Fibroblast of the aortic adventitia (primary cell): ENCODE results near the gene PHF2. TPM values are rescaled to one million over a fixed set of nuclear protein-coding genes. Genes with fewer than 3 reads are reported as not detected.

Experiments
- DNase-seq: peaks from one replicate; pipeline ENCODE4 v3.0.0-alpha.2; 2010; ENCODE audit warnings: low read depth
- H3K4me3 ChIP-seq: 2 replicates; pipeline ENCODE4 v1.5.1; 2011; ENCODE audit warnings: low read depth, mild to moderate bottlenecking, control low read depth, low read length, moderate library complexity
- CTCF ChIP-seq: IDR thresholded peaks from 2 replicates; pipeline ENCODE4 v1.5.1; 2011; ENCODE audit warnings: mild to moderate bottlenecking, low read length, control low read depth, inconsistent platforms; ENCODE audit not compliant: insufficient read depth
- total RNA-seq: library from RNA; depleted of rRNA; stranded (reverse); fragments of >200 nt; gene quantifications from 2 replicates; pipeline ENCODE4 v1.2.3, GENCODE V29; 2012; ENCODE audit warnings: low replicate concordance

Gene PHF2
- total RNA-seq, 1 donor, result 14.2 TPM

- TF ChIP-seq CTCF, result no peak
- no peak for DNase-seq
- no peak overlapping the region for H3K4me3 ChIP-seq
Observed at GRCh38 chr9:93726147-93726546, 149.8 kb downstream of the PHF2 start.

Other genes starting within 250 kb of the PHF2 start
- 55.7 and 116 TPM in 2 replicates for gene FAM120A, start 124.9 kb upstream of the PHF2 start, total RNA-seq
- 44.6 and 60.5 TPM in 2 replicates for gene FAM120AOS, start 123.0 kb upstream of the PHF2 start, total RNA-seq